Ovary (tissue), 9 donors: ENCODE data around the gene DIO3. TPM values are rescaled to one million over a fixed set of nuclear protein-coding genes. Genes with fewer than 3 reads are reported as not detected.

Experiments
- DNase-seq, 5 donors: peaks; one replicate each; pipeline ENCODE4 v3.0.0-alpha.2; 2019 to 2020
- H3K27ac ChIP-seq, 2 donors: fragments of 200-600 bp; one replicate each; pipeline versions ENCODE4 v1.5.1 to v1.8.0; 2019 to 2022
- H3K27me3 ChIP-seq: fragments of 200-600 bp; one replicate; pipeline ENCODE4 v1.8.0; 2022
- H3K36me3 ChIP-seq: fragments of 200-600 bp; sonication (generic); one replicate; pipeline ENCODE4 v1.5.1; 2019
- H3K4me1 ChIP-seq: one replicate; pipeline ENCODE4 v1.8.1; 2013; ENCODE audit warnings: mild to moderate bottlenecking, moderate library complexity; ENCODE audit not compliant: insufficient read depth
- H3K4me3 ChIP-seq: fragments of 200-600 bp; sonication (generic); one replicate; pipeline ENCODE4 v1.5.1; 2017
- H3K9me3 ChIP-seq, 2 donors: fragments of 200-600 bp in 1 of 2; sonication (generic) in 1 of 2; one replicate each; pipeline versions ENCODE4 v1.5.1 to v1.8.1; 2013 to 2019; ENCODE audit warnings: mild to moderate bottlenecking in 1 of 2, moderate library complexity in 1 of 2
- EP300 ChIP-seq: sonication (generic); formaldehyde crosslinking; IDR thresholded peaks from one replicate; pipeline ENCODE4 v1.6.1; 2017; ENCODE audit warnings: antibody characterized with exemption
- POLR2A ChIP-seq: fragments of 450-650 bp; IDR thresholded peaks from one replicate; pipeline ENCODE4 v1.6.1; 2017; ENCODE audit warnings: antibody characterized with exemption, mild to moderate bottlenecking, moderate library complexity
- WGBS, 3 donors: extraction: QIAGEN DNeasy Blood & Tissue Kit in 1 of 3; methylation state at CpG; one replicate each; pipeline versions ENCODE4 v1.1.5 to v1.1.7; 2013 to 2017; 5-methylcytosine and 5-hydroxymethylcytosine counted together
- intact Hi-C, 4 donors: fragments of 100-400 bp; cut with DNase I; formaldehyde crosslinking; loops; one replicate each; pipeline versions ENCODE4 v1.11.0 to v1.15.1; 2022 to 2023
- polyA plus RNA-seq, 2 donors: library from polyadenylated mRNA; stranded (reverse); fragments of 200-250 nt in 1 of 2; fragments of 350-450 nt in 1 of 2; fragmentation: Illumina TruSeq in 1 of 2; extraction: RNeasy Lipid Tissue Mini Kit (QIAGEN cat#74804) in 1 of 2; gene quantifications; one replicate each; pipeline ENCODE4 v1.2.3, GENCODE V29; 2013 to 2014
- total RNA-seq, 7 donors: library from RNA; depleted of rRNA in 2 of 7; stranded (reverse); fragments of >200 nt in 2 of 7; fragmentation: NEBNext Ultra II Directional in 3 of 7; extraction: Animal tissue kit (Norgen Biotek cat#: 25700) in 3 of 7; gene quantifications; one replicate each; pipeline versions ENCODE4 v1.1.0 to v1.2.4, GENCODE V29; 2016 to 2023
- TF ChIP-seq, protein P1 (sequence below), 3 donors: fragments of 450-650 bp in 2 of 3; fragments of 200-600 bp in 1 of 3; IDR thresholded peaks; one replicate each; pipeline versions ENCODE4 v1.5.1 to v1.8.0; 2016 to 2022; ENCODE audit warnings: antibody characterized with exemption in 3 of 3, mild to moderate bottlenecking in 1 of 3
- donor health status: DM: no; HTN: no; CAD: no; lungs with moderate emphysema.
- donor health status: DM: no; HTN: no; CAD: no.
- donor health status: Bipolar disorder and iron deficiency.
- donor health status: DM: yes; HTN: yes; CAD: no.
- donor health status: DM: no; HTN: no; CAD: no.
- donor health status: DM: yes; HTN: yes; CAD: no.

Gene DIO3
- total and polyA plus RNA-seq, 9 donors = 3.1 to 24.7 (median 13.9) TPM

DNA sequence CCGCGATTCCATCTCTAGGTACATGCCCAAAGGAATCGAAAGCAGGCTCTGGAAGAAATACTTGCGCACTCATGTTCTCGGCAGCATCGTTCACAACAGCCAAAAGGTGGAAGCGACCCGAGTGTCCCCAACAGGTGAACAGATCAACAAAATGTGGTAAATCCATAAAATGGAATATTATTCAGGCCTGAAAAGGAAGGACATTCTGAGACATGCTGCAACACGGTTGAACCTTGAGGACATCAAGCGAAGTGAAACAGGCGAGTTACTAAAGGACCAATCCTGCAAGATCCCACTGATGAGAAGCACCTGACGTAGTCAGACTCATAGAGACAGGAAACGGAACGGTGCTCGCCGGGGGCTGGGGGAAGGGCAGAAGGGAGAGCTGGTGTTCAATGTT lies 17.5 kb upstream of the DIO3 start:
- TF ChIP-seq EP300 = no peak
- no peak for TF ChIP-seq POLR2A
- TF ChIP-seq, protein P1, sequence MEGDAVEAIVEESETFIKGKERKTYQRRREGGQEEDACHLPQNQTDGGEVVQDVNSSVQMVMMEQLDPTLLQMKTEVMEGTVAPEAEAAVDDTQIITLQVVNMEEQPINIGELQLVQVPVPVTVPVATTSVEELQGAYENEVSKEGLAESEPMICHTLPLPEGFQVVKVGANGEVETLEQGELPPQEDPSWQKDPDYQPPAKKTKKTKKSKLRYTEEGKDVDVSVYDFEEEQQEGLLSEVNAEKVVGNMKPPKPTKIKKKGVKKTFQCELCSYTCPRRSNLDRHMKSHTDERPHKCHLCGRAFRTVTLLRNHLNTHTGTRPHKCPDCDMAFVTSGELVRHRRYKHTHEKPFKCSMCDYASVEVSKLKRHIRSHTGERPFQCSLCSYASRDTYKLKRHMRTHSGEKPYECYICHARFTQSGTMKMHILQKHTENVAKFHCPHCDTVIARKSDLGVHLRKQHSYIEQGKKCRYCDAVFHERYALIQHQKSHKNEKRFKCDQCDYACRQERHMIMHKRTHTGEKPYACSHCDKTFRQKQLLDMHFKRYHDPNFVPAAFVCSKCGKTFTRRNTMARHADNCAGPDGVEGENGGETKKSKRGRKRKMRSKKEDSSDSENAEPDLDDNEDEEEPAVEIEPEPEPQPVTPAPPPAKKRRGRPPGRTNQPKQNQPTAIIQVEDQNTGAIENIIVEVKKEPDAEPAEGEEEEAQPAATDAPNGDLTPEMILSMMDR (IDR thresholded peaks at IDR 0.05) = no peak
- no peak for DNase-seq
- Histone ChIP-seq H3K36me3 (no peaks in the 10 kb centered on the region), H3K9me3 (no peaks in the 10 kb centered on the region), H3K27me3 (no peaks in the 10 kb centered on the region), H3K4me3 (no peak overlapping the region), H3K4me1 (peaks cover 3% of the 10 kb centered on the region), H3K27ac (no peak overlapping the region)
- WGBS, 3 donors = 94 to 98% (median 97%) methylated on average over 16 of the region's 16 CpGs
- intact Hi-C loops = no loop called here

DNA sequence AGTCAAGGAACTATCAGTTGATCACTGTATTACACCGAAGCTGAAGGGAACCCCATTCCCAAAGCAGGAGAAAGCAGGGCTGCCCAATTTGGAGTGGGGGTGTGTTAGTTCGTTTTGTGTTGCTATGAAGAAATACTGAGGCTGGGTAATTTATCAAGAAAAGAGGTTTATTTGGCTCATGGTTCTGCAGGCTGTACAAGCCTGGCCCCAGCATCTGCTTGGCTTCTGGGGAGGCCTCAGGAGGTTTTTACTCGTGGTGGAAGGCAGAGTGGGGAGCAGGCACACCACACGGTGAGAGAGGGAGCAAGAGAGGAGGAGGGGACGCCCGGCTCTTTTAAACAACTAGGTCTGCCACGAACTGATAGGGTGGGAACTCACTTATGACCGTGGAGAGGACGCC lies 16.7 kb upstream of the DIO3 start:
- intact Hi-C loops = no loop called here
- H3K4me1 ChIP-seq = peaks cover 3% of the 10 kb centered on the region
- no peaks in the 10 kb centered on the region for H3K36me3 ChIP-seq
- no peak for DNase-seq
- TF ChIP-seq, protein P1 (IDR thresholded peaks at IDR 0.05) = no peak
- TF ChIP-seq POLR2A (no peak), EP300 (no peak)
- no peaks in the 10 kb centered on the region for H3K27me3 ChIP-seq
- no peaks in the 10 kb centered on the region for H3K9me3 ChIP-seq
- no peak overlapping the region for H3K4me3 ChIP-seq
- no peak overlapping the region for H3K27ac ChIP-seq
- WGBS, 3 donors = 87 to 93% (median 91%) methylated on average over 9 of the region's 9 CpGs

DNA sequence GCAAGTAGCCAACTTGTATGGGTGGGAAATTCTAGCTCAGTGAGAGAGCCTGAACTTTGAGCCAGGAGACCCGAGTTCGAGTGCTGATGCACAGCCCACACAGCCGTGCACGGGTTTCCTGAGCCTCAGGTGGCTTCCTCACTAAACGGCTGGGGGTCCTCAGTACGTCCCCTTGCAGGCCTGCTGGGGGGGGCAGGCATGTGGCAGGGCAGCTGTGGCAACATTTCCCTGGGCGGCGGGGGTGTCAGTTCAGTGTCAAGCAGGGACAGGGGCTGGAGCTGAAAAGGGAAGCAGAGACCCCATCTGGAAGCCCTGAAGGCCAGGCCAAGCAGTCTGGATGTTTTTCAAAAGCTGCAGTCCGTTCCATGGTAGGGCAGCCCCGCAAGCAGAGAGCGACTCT lies 14.6 kb upstream of the DIO3 start:
- no peaks in the 10 kb centered on the region for H3K27me3 ChIP-seq
- H3K9me3 ChIP-seq = no peaks in the 10 kb centered on the region
- H3K27ac ChIP-seq = no peak overlapping the region
- H3K4me3 ChIP-seq = no peak overlapping the region
- 84 to 87% (median 86%) methylated on average over 11 of the region's 11 CpGs for WGBS, 3 donors
- H3K4me1 ChIP-seq = peaks cover 3% of the 10 kb centered on the region
- no peaks in the 10 kb centered on the region for H3K36me3 ChIP-seq
- intact Hi-C loops = no loop called here
- TF ChIP-seq POLR2A (no peak), EP300 (no peak)
- TF ChIP-seq, protein P1 (IDR thresholded peaks at IDR 0.05) = no peak
- no peak for DNase-seq

DNA sequence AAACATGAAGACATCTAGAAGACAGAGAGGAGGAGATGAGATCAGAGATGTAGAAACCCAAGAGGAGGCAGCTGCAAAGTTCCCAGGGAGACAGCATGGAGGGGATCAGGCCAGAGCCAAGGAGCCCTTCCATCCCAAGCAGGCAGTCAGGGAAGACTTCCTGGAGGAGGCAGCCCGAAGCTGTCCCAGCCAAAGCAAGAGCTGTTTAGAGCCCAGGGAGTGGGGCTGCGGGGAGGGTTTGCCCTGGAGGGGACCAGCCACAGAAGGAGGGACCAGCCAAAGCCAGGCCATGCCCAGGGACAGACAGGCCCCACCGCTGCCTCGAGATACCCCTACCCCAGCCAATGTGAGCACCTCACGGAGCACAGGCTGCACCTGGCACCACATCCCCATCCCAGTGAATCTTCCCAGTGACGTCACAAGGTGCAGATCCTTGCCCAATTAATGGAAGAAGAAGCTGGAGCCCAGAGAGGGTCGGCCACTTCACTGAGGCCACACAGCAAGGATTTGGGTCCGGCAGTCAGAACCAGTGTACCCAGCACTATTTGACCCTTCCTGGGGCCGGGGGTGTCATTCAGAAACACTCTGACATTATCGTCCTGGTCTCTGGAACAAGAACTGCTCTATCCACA lies 14.1 kb upstream of the DIO3 start:
- DNase-seq = no peak
- Histone ChIP-seq H3K9me3 (no peaks in the 10 kb centered on the region), H3K36me3 (no peaks in the 10 kb centered on the region), H3K4me3 (no peak overlapping the region), H3K4me1 (peaks cover 3% of the 10 kb centered on the region), H3K27me3 (no peaks in the 10 kb centered on the region), H3K27ac (no peak overlapping the region)
- TF ChIP-seq POLR2A (no peak), EP300 (no peak)
- TF ChIP-seq, protein P1 (IDR thresholded peaks at IDR 0.05) = no peak
- intact Hi-C loops = no loop called here
- WGBS, 3 donors = 85 to 88% (median 86%) methylated on average over 10 of the region's 10 CpGs
